HUES6 (cell line): Measurements from ENCODE around the gene COMMD7.

Experiments used
- H3K27ac ChIP-seq: 2 replicates; pipeline ENCODE4 v1.7.0; 2013; ENCODE audit warnings: low read depth, mild to moderate bottlenecking, low read length, inconsistent platforms
- H3K27me3 ChIP-seq: 2 replicates; pipeline ENCODE4 v1.6.1; 2013; ENCODE audit warnings: low read length; ENCODE audit not compliant: control insufficient read depth, insufficient read depth
- H3K36me3 ChIP-seq: 2 replicates; pipeline ENCODE4 v1.6.1; 2013; ENCODE audit warnings: low read length; ENCODE audit not compliant: control insufficient read depth, insufficient read depth
- H3K4me1 ChIP-seq: 2 replicates; pipeline ENCODE4 v1.6.1; 2013; ENCODE audit warnings: low read length; ENCODE audit not compliant: control insufficient read depth, insufficient read depth
- H3K4me3 ChIP-seq: 2 replicates; pipeline ENCODE4 v1.5.1; 2013; ENCODE audit warnings: low read depth, low read length
- H3K9ac ChIP-seq: one replicate; pipeline ENCODE4 v1.6.1; 2013; ENCODE audit warnings: mild to moderate bottlenecking, low read length
- H3K9me3 ChIP-seq: 2 replicates; pipeline ENCODE4 v1.6.1; 2013; ENCODE audit warnings: low read depth, low read length; ENCODE audit not compliant: control insufficient read depth, insufficient read depth

The COMMD7 gene

DNA sequence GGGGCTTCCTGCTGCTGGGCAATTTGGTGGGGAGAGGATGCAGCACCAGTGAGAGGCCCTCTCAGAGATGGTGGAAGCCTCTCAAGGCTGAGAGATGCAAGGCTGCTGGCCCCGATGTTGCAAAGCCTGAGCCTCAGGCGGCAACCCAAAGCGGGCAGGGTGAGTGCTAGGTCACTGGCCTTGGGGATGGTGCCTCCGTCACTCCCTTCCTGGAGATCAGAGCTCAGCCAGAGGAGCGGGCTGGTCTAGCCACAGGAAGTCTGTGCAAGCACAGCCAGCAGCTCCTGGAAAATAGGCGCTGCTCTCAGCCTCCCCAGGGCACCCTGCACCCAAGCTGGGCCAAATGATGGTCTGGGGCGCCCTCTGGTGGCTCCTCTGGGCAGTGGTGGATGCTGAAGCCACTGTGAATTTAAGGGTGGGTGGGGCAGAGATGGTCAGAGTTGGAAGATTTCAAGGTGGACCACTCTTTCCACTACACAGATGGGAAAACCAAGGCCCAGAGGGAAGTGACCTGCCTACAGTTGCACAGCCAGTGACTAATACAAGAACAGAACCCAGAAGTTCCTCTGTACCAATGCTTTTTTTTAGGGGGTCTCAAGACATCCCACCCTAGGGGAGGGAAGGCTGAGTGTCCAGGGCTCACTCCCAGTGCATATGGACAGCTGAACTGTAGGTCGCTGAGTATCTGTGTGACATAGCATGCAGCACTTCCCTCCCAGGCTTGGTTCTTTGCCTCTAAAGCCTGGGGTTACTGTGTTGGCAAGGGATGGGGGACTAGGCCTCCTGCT is 90.3 kb downstream of the COMMD7 start:
- H3K4me1 ChIP-seq, result peaks cover 18% of the 10 kb centered on the region
- no peak overlapping the region for H3K9ac ChIP-seq
- H3K27me3 ChIP-seq, result no peaks in the 10 kb centered on the region
- no peaks in the 10 kb centered on the region for H3K9me3 ChIP-seq
- H3K4me3 ChIP-seq, result no peak overlapping the region
- H3K36me3 ChIP-seq, result no peaks in the 10 kb centered on the region
- no peak overlapping the region for H3K27ac ChIP-seq
